ENCODE results near the gene IL12B. TPM values are rescaled to one million over a fixed set of nuclear protein-coding genes. Genes with fewer than 3 reads are reported as not detected.
"Not testable (repeated sequence)": the region's sequence is repeated elsewhere in the genome, so short reads cannot be mapped to it uniquely, and the experiment has no call there.

The IL12B gene
- total RNA-seq, 1 experiment from 2014 or later, result not detected

GRCh38 chr5:159303286-159303685 is 27.0 kb downstream of the IL12B start:
- CTCF ChIA-PET, result no interaction called here
- Histone ChIP-seq H3K4me1 (ENCODE audit: insufficient read depth, low read length, poor library complexity, severe bottlenecking) (no peaks in the 10 kb centered on the region), H3K27ac (ENCODE audit: low read depth, low read length, poor library complexity, severe bottlenecking) (no peak overlapping the region), H3K27me3 (replicated peaks; ENCODE audit: insufficient read depth, low read depth, low read length, poor library complexity) (peaks cover 3% of the 10 kb centered on the region), H3K4me3 (ENCODE audit: low read depth, low read length, poor library complexity, severe bottlenecking) (no peak overlapping the region), H3K36me3 (ENCODE audit: insufficient read depth, low read length, poor library complexity, severe bottlenecking) (no peaks in the 10 kb centered on the region), H3K9me3 (ENCODE audit: low read depth, low read length, poor library complexity, severe bottlenecking) (peaks cover 3% of the 10 kb centered on the region)
- no peak for DNase-seq (ENCODE audit: low spot score)
- intact Hi-C loops (cut with micrococcal nuclease; ENCODE audit: unreplicated experiment), result no loop called here
- TF ChIP-seq CTCF (conservative IDR thresholded peaks at IDR 0.05; ENCODE audit: low read depth, low read length), result no peak
- no peak for TF ChIP-seq EZH2 (IDR thresholded peaks at IDR 0.05; ENCODE audit: borderline replicate concordance, low read depth, low read length, poor library complexity, severe bottlenecking)
- POLR2A ChIA-PET (ENCODE audit: low non-redundant PET), result no interaction called here
- no TSS peak for BruUV-seq (replicated peaks)

- H3K27ac ChIP-seq (ENCODE audit: low read depth, low read length, poor library complexity, severe bottlenecking); CTCF ChIA-PET; H3K4me1 ChIP-seq (ENCODE audit: insufficient read depth, low read length, poor library complexity, severe bottlenecking); H3K4me3 ChIP-seq (ENCODE audit: low read depth, low read length, poor library complexity, severe bottlenecking); BruUV-seq (replicated peaks); DNase-seq (ENCODE audit: low spot score); H3K9me3 ChIP-seq (ENCODE audit: low read depth, low read length, poor library complexity, severe bottlenecking); H3K27me3 ChIP-seq (replicated peaks; ENCODE audit: insufficient read depth, low read depth, low read length, poor library complexity); H3K36me3 ChIP-seq (ENCODE audit: insufficient read depth, low read length, poor library complexity, severe bottlenecking); POLR2A ChIA-PET (ENCODE audit: low non-redundant PET); intact Hi-C loops (cut with micrococcal nuclease; ENCODE audit: unreplicated experiment): not testable (repeated sequence)
These were observed 28.1 kb downstream of the IL12B start for GRCh38 chr5:159301929-159302860.

GRCh38 chr5:159301466-159301865 is 28.8 kb downstream of the IL12B start:
- Histone ChIP-seq H3K4me1 (ENCODE audit: insufficient read depth, low read length, poor library complexity, severe bottlenecking) (no peaks in the 10 kb centered on the region), H3K27me3 (replicated peaks; ENCODE audit: insufficient read depth, low read depth, low read length, poor library complexity) (no peaks in the 10 kb centered on the region), H3K9me3 (ENCODE audit: low read depth, low read length, poor library complexity, severe bottlenecking) (peaks cover 3% of the 10 kb centered on the region), H3K36me3 (ENCODE audit: insufficient read depth, low read length, poor library complexity, severe bottlenecking) (no peaks in the 10 kb centered on the region), H3K4me3 (ENCODE audit: low read depth, low read length, poor library complexity, severe bottlenecking) (no peak overlapping the region), H3K27ac (ENCODE audit: low read depth, low read length, poor library complexity, severe bottlenecking) (no peak overlapping the region)
- ChIA-PET POLR2A (ENCODE audit: low non-redundant PET) (no interaction called here), CTCF (no interaction called here)
- peak; percentile 66 for DNase-seq (ENCODE audit: low spot score)
- TF ChIP-seq EZH2 (IDR thresholded peaks at IDR 0.05; ENCODE audit: borderline replicate concordance, low read depth, low read length, poor library complexity, severe bottlenecking), result no peak
- no peak for TF ChIP-seq CTCF (conservative IDR thresholded peaks at IDR 0.05; ENCODE audit: low read depth, low read length)
- intact Hi-C loops (cut with micrococcal nuclease; ENCODE audit: unreplicated experiment), result no loop called here
- no TSS peak for BruUV-seq (replicated peaks)

GRCh38 chr5:159297300-159297699 is 33.0 kb downstream of the IL12B start:
- BruUV-seq (replicated peaks); H3K9me3 ChIP-seq (ENCODE audit: low read depth, low read length, poor library complexity, severe bottlenecking); H3K36me3 ChIP-seq (ENCODE audit: insufficient read depth, low read length, poor library complexity, severe bottlenecking); H3K27ac ChIP-seq (ENCODE audit: low read depth, low read length, poor library complexity, severe bottlenecking); POLR2A ChIA-PET (ENCODE audit: low non-redundant PET); intact Hi-C loops (cut with micrococcal nuclease; ENCODE audit: unreplicated experiment); H3K27me3 ChIP-seq (replicated peaks; ENCODE audit: insufficient read depth, low read depth, low read length, poor library complexity); H3K4me1 ChIP-seq (ENCODE audit: insufficient read depth, low read length, poor library complexity, severe bottlenecking); DNase-seq (ENCODE audit: low spot score); CTCF ChIA-PET; H3K4me3 ChIP-seq (ENCODE audit: low read depth, low read length, poor library complexity, severe bottlenecking): not testable (repeated sequence)

Data from A673 (cell line).